Measurements from ENCODE around the gene HTT. TPM values are rescaled to one million over a fixed set of nuclear protein-coding genes. Genes with fewer than 3 reads are reported as not detected.
A peak's percentile ranks its signal among the peaks of the same experiment; 100 is the strongest.

HTT gene
- total and polyA plus RNA-seq, 10 of the 15 experiments (the other 5 are each of a cell fraction or from before 2014, with no cell fraction given), result 3.3 to 113 (median 43.3) TPM

DNA sequence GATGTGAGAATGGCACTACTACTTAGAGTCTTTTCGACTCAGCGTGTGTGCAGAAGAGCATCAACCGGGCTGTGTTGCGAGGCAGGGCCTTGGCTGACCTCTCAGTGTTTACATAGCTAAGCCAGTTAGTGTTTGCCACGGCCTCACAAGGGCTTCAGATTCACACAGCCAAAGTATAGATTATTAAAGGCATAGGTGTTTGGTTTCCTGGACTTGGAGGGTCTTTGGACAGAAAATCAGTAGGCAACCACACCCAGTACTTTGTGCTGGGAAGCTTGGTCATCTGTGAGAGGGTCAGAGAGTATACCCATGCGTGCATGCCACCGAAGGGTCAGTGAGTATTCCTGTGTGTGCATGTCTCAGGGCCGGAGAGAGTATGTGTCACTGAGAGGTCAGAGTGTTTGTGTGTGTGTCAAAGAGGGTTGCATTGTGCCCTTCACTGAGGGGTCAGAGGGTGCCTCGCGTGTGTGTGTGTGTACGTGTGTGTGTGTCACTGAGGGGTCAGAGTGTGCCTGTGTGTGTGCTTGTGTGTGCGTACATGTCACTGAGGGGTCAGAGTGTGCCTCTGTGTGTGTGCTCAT lies 104.7 kb downstream of the HTT start (continued):
- TF ChIP-seq, protein P1, sequence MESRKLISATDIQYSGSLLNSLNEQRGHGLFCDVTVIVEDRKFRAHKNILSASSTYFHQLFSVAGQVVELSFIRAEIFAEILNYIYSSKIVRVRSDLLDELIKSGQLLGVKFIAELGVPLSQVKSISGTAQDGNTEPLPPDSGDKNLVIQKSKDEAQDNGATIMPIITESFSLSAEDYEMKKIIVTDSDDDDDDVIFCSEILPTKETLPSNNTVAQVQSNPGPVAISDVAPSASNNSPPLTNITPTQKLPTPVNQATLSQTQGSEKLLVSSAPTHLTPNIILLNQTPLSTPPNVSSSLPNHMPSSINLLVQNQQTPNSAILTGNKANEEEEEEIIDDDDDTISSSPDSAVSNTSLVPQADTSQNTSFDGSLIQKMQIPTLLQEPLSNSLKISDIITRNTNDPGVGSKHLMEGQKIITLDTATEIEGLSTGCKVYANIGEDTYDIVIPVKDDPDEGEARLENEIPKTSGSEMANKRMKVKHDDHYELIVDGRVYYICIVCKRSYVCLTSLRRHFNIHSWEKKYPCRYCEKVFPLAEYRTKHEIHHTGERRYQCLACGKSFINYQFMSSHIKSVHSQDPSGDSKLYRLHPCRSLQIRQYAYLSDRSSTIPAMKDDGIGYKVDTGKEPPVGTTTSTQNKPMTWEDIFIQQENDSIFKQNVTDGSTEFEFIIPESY (IDR thresholded peaks at IDR 0.05), result no peak
- TF ChIP-seq KLF5 (IDR thresholded peaks at IDR 0.05; ENCODE audit: partially characterized antibody), result no peak
- TF ChIP-seq, protein P2, sequence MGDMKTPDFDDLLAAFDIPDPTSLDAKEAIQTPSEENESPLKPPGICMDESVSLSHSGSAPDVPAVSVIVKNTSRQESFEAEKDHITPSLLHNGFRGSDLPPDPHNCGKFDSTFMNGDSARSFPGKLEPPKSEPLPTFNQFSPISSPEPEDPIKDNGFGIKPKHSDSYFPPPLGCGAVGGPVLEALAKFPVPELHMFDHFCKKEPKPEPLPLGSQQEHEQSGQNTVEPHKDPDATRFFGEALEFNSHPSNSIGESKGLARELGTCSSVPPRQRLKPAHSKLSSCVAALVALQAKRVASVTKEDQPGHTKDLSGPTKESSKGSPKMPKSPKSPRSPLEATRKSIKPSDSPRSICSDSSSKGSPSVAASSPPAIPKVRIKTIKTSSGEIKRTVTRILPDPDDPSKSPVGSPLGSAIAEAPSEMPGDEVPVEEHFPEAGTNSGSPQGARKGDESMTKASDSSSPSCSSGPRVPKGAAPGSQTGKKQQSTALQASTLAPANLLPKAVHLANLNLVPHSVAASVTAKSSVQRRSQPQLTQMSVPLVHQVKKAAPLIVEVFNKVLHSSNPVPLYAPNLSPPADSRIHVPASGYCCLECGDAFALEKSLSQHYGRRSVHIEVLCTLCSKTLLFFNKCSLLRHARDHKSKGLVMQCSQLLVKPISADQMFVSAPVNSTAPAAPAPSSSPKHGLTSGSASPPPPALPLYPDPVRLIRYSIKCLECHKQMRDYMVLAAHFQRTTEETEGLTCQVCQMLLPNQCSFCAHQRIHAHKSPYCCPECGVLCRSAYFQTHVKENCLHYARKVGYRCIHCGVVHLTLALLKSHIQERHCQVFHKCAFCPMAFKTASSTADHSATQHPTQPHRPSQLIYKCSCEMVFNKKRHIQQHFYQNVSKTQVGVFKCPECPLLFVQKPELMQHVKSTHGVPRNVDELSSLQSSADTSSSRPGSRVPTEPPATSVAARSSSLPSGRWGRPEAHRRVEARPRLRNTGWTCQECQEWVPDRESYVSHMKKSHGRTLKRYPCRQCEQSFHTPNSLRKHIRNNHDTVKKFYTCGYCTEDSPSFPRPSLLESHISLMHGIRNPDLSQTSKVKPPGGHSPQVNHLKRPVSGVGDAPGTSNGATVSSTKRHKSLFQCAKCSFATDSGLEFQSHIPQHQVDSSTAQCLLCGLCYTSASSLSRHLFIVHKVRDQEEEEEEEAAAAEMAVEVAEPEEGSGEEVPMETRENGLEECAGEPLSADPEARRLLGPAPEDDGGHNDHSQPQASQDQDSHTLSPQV (IDR thresholded peaks at IDR 0.05), result no peak
- TF ChIP-seq MEF2A (IDR thresholded peaks at IDR 0.05; ENCODE audit: insufficient read depth, low read depth, low read length), result no peak
- TF ChIP-seq TCF7 (IDR thresholded peaks at IDR 0.05; ENCODE audit: borderline replicate concordance), result no peak
- TF ChIP-seq POLR2A (IDR thresholded peaks at IDR 0.05; ENCODE audit: low read depth, low read length), result peak; percentile 56
- TF ChIP-seq RBBP5 (conservative IDR thresholded peaks at IDR 0.05), result no peak
- no peak for TF ChIP-seq CEBPB (IDR thresholded peaks at IDR 0.05; ENCODE audit: borderline replicate concordance in 1 of 2, low read depth in 2 of 2, low read length in 2 of 2)
- TF ChIP-seq, protein P3, sequence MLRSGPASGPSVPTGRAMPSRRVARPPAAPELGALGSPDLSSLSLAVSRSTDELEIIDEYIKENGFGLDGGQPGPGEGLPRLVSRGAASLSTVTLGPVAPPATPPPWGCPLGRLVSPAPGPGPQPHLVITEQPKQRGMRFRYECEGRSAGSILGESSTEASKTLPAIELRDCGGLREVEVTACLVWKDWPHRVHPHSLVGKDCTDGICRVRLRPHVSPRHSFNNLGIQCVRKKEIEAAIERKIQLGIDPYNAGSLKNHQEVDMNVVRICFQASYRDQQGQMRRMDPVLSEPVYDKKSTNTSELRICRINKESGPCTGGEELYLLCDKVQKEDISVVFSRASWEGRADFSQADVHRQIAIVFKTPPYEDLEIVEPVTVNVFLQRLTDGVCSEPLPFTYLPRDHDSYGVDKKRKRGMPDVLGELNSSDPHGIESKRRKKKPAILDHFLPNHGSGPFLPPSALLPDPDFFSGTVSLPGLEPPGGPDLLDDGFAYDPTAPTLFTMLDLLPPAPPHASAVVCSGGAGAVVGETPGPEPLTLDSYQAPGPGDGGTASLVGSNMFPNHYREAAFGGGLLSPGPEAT (IDR thresholded peaks at IDR 0.05; ENCODE audit: low read depth), result no peak
- no peak for TF ChIP-seq SIN3A (IDR thresholded peaks at IDR 0.05; ENCODE audit: low read depth, low read length)

Data from GM12878 (cell line).